Immature natural killer cell (primary cell): ENCODE results near the gene SLC25A45. TPM values are rescaled to one million over a fixed set of nuclear protein-coding genes. Genes with fewer than 3 reads are reported as not detected.

ENCODE experiments used
- DNase-seq, 3 donors: peaks; one replicate each; pipeline ENCODE4 v3.0.0; 2022; ENCODE audit warnings: mixed read lengths in 1 of 3
- H3K27ac Mint-ChIP-seq, 6 donors: one replicate each; pipeline ENCODE4 v1.8.0; 2020; ENCODE audit warnings: mixed read lengths in 6 of 6, mild to moderate bottlenecking in 5 of 6, inconsistent platforms in 4 of 6, moderate library complexity in 3 of 6
- H3K27me3 Mint-ChIP-seq, 3 donors: one replicate each; pipeline ENCODE4 v1.8.0; 2020 to 2021; ENCODE audit warnings: low read depth in 3 of 3, mild to moderate bottlenecking in 3 of 3, mixed read lengths in 3 of 3, moderate library complexity in 3 of 3, inconsistent platforms in 1 of 3
- H3K36me3 Mint-ChIP-seq, 3 donors: one replicate each; pipeline ENCODE4 v1.8.0; 2020; ENCODE audit warnings: mixed read lengths in 3 of 3, inconsistent platforms in 2 of 3, mild to moderate bottlenecking in 2 of 3
- H3K4me1 Mint-ChIP-seq, 2 donors: one replicate each; pipeline ENCODE4 v1.8.0; 2020; ENCODE audit warnings: inconsistent platforms in 2 of 2, mild to moderate bottlenecking in 2 of 2, mixed read lengths in 2 of 2, moderate library complexity in 1 of 2
- H3K4me3 Mint-ChIP-seq, 5 donors: one replicate each; pipeline ENCODE4 v1.8.0; 2020; ENCODE audit warnings: mild to moderate bottlenecking in 5 of 5, mixed read lengths in 5 of 5, inconsistent platforms in 3 of 5, moderate library complexity in 3 of 5
- H3K9me3 Mint-ChIP-seq, 6 donors: one replicate each; pipeline ENCODE4 v1.8.0; 2020; ENCODE audit warnings: mild to moderate bottlenecking in 6 of 6, mixed read lengths in 6 of 6, inconsistent platforms in 4 of 6, moderate library complexity in 3 of 6
- polyA plus RNA-seq, 3 donors: library from polyadenylated mRNA; unstranded; fragments of 300-500 nt; fragmentation: Illumina TruSeq; gene quantifications; one replicate each; pipeline ENCODE4 v1.2.3, GENCODE V29; 2021

Gene SLC25A45
- polyA plus RNA-seq, 3 donors from 2014 or later = 4.5 to 16.0 (median 10.3) TPM

DNA sequence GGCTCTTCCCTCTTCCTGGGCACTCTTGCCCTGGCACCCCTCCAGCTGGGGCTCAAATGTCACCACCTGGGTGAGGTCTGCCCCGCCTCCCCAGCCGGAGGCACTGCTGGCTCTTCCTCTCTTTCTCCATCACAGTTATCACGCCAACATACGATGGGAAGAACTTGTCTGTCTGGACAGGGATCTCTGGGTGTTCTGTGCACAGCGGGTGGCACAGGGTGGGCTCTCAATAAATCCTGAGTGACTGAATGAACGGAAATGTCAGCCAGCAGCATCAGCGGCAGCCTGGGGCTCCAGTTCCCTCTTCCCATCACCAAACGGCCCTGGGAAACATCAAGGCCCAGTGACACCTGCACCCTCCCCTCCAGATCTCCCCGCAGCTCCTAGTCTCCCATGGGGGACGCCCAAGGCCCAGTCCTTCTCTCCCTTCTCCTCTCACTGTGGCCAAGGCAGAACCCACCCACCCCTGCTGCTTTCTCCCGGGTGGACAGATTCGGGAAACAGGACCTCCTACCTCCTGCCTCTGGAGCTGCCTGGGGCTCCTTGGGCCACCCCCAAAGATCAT lies 440 bp upstream of the SLC25A45 start:
- Mint-ChIP-seq H3K27ac (peak overlapping the region; percentile 99 to 100 (median 100)), H3K9me3 (no peaks in the 10 kb centered on the region), H3K4me1 (peaks cover 52 to 60% of the 10 kb centered on the region in 2 donors), H3K36me3 (no peaks in the 10 kb centered on the region), H3K4me3 (peak overlapping the region; percentile 86 to 93 (median 92)), H3K27me3 (peaks cover 3 to 31% (median 4%) of the 10 kb centered on the region in 3 donors)
- DNase-seq = no peak

DNA sequence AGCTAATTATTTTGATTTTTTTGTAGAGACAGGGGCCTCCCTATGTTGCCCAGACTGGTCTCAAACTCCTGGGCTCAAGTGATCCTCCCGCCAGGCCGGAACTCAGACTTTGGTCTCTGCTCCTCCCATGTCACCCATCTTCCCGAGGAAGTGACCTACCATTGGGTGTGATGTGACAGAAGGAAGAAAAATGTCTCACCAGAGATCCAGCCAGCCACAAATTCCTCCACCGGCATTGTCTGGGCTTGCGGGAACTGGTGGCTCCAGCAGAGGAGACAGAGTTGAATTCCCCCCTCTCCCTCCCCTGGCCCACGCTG lies 772 bp downstream of the SLC25A45 start:
- no peak for DNase-seq
- H3K27ac Mint-ChIP-seq = peak overlapping the region; percentile 99 to 100 (median 100)
- no peaks in the 10 kb centered on the region for H3K9me3 Mint-ChIP-seq
- peak overlapping the region; percentile 86 to 93 (median 92) for H3K4me3 Mint-ChIP-seq
- no peaks in the 10 kb centered on the region for H3K36me3 Mint-ChIP-seq
- peaks cover 4 to 27% (median 5%) of the 10 kb centered on the region in 3 donors for H3K27me3 Mint-ChIP-seq
- H3K4me1 Mint-ChIP-seq = peaks cover 44 to 53% of the 10 kb centered on the region in 2 donors

DNA sequence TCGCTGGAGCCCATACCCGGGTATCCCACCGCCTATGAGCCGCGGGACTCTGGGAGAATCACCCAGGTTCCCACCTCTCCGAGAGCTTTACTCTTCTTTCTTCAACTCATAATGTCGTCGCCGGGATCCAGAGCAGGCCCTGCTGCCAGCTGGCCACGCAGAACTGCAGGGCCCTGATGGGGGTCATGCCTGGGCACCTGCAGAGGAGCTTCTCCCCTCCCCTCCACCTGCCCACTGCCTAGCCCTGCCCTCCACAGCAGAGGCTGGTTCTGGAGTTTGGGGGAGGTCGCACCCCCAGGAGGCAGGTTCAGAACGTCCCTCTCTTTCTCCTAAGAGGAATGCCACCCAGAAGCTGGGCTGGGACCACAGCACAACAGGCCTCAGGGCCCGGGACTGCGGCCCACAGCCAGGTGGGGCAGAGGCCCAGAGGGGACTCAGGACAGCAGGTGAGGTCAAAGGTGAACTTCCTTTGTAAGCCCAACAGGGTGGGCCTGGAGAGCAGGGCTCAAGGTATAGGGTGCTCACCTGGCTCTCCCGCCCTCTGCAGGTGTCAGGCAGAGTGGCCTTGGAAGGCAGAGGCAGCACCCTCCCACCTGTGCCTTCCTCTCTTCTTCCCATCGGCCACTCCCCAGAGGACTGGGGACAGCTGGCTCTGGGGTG lies 1.9 kb downstream of the SLC25A45 start:
- no peaks in the 10 kb centered on the region for H3K36me3 Mint-ChIP-seq

GRCh38 chr11:65379698-65380459 lies 2.6 kb downstream of the SLC25A45 start:
- H3K27me3 Mint-ChIP-seq = peaks cover 0 to 15% (median 1%) of the 10 kb centered on the region in 3 donors
- H3K4me1 Mint-ChIP-seq = peaks cover 36 to 39% of the 10 kb centered on the region in 2 donors
- peak overlapping the region in 5 of 6 donors; percentile 39 to 82 (median 70) for H3K27ac Mint-ChIP-seq
- H3K4me3 Mint-ChIP-seq = peak overlapping the region in 3 of 5 donors; percentile 5 to 27 (median 21)
- DNase-seq = no peak
- no peaks in the 10 kb centered on the region for H3K36me3 Mint-ChIP-seq
- no peaks in the 10 kb centered on the region for H3K9me3 Mint-ChIP-seq

More for the DNA sequence above, 1.9 kb downstream of the SLC25A45 start:
- peak overlapping the region in 5 of 6 donors; percentile 39 to 100 (median 75) for H3K27ac Mint-ChIP-seq
- no peaks in the 10 kb centered on the region for H3K9me3 Mint-ChIP-seq
- peak overlapping the region in 2 of 5 donors; percentile 5 to 92 for H3K4me3 Mint-ChIP-seq
- peaks cover 43 to 46% of the 10 kb centered on the region in 2 donors for H3K4me1 Mint-ChIP-seq
- no peak for DNase-seq
- H3K27me3 Mint-ChIP-seq = peaks cover 1 to 19% (median 2%) of the 10 kb centered on the region in 3 donors

GRCh38 chr11:65378928-65379638 lies 3.4 kb downstream of the SLC25A45 start:
- no peak for DNase-seq
- H3K36me3 Mint-ChIP-seq = no peaks in the 10 kb centered on the region
- peaks cover 0 to 14% (median 1%) of the 10 kb centered on the region in 3 donors for H3K27me3 Mint-ChIP-seq
- no peak overlapping the region for H3K4me3 Mint-ChIP-seq
- no peaks in the 10 kb centered on the region for H3K9me3 Mint-ChIP-seq
- peak overlapping the region in 1 of 6 donors; percentile 8 for H3K27ac Mint-ChIP-seq
- peaks cover 28 to 31% of the 10 kb centered on the region in 2 donors for H3K4me1 Mint-ChIP-seq

DNA sequence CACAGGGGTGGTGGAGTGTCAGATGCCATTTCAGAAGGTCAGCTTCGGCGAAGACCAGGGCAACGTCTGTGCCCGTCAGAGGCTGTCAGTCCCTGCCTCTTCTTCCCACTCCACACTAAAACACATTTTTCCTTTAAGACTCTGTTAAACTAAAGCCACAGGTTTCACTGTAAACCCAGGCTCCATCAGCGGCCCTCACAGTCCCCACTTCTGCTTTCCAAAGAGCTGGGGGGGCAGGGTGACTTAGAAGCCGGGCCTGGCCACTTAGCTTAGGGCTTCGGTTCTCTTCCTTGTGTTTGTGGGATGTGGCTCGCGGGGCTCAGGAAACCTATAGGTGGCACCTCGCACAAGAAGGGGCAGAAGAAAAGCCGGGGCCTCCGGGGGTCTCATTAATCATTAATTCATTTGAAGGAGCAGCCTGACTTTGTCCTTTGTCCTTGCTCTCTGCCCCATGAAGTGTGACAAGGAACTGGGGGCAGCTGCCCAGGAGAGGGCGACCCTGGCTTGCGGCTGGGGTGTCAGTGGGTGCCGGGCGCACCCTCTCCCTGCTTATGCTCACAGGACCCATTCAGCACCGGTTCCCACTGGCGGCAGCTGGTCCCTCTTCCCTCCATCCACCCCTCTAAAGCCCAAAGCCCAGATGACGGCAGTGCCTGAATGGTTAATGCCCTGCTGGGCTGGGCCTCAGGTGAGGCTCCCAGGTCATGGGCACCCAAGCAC lies 4.1 kb downstream of the SLC25A45 start:
- DNase-seq = no peak

GRCh38 chr11:65377777-65378176 lies 4.7 kb downstream of the SLC25A45 start:
- no peaks in the 10 kb centered on the region for H3K36me3 Mint-ChIP-seq
- peaks cover 15 to 19% of the 10 kb centered on the region in 2 donors for H3K4me1 Mint-ChIP-seq
- H3K9me3 Mint-ChIP-seq = no peaks in the 10 kb centered on the region
- peaks cover 0 to 8% (median 3%) of the 10 kb centered on the region in 3 donors for H3K27me3 Mint-ChIP-seq
- H3K4me3 Mint-ChIP-seq = no peak overlapping the region
- H3K27ac Mint-ChIP-seq = peak overlapping the region in 2 of 6 donors; percentile 13 to 35
- no peak for DNase-seq

More for the DNA sequence above, 4.1 kb downstream of the SLC25A45 start:
- H3K4me1 Mint-ChIP-seq = peaks cover 21 to 25% of the 10 kb centered on the region in 2 donors
- peaks cover 0 to 11% (median 1%) of the 10 kb centered on the region in 3 donors for H3K27me3 Mint-ChIP-seq
- H3K9me3 Mint-ChIP-seq = no peaks in the 10 kb centered on the region
- H3K27ac Mint-ChIP-seq = peak overlapping the region in 1 of 6 donors; percentile 8
- no peak overlapping the region for H3K4me3 Mint-ChIP-seq
- no peaks in the 10 kb centered on the region for H3K36me3 Mint-ChIP-seq

- H3K36me3 Mint-ChIP-seq = no peaks in the 10 kb centered on the region
- peaks cover 0 to 3% (median under 1%) of the 10 kb centered on the region in 3 donors for H3K27me3 Mint-ChIP-seq
- DNase-seq = no peak
- no peaks in the 10 kb centered on the region for H3K9me3 Mint-ChIP-seq
- no peak overlapping the region for H3K27ac Mint-ChIP-seq
- peaks cover 7 to 11% of the 10 kb centered on the region in 2 donors for H3K4me1 Mint-ChIP-seq
- H3K4me3 Mint-ChIP-seq = no peak overlapping the region
Observed at GRCh38 chr11:65377036-65377435, 5.4 kb downstream of the SLC25A45 start.

GRCh38 chr11:65376138-65376713 lies 6.2 kb downstream of the SLC25A45 start:
- Mint-ChIP-seq H3K27ac (no peak overlapping the region), H3K4me3 (no peak overlapping the region), H3K27me3 (peaks cover 0 to 3% (median 0%) of the 10 kb centered on the region in 3 donors), H3K36me3 (no peaks in the 10 kb centered on the region), H3K9me3 (no peaks in the 10 kb centered on the region), H3K4me1 (peaks cover 0 to 4% of the 10 kb centered on the region in 2 donors)
- no peak for DNase-seq

DNA sequence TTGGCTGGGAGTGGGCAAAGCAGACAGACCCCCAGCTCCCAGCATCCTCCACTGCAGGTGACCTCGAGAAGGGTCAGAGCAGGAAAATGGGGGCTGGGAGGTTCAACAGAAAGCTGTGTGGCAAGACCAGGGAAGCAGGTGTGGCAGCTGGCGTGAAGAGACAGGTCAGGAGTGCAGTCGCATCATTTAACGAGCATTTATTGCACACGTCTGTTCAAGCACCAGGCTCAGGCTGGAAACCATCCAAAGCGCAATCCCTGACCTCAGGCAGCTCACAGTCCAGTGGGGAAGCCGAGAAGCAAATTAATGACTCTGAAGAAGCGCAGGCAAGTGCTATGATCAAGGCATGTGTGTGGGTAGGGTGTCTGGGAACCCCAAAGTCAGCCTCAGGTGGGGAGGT lies 7.4 kb downstream of the SLC25A45 start:
- DNase-seq = no peak
- H3K27ac Mint-ChIP-seq = peak overlapping the region in 1 of 6 donors; percentile 40
- no peaks in the 10 kb centered on the region for H3K36me3 Mint-ChIP-seq

DNA sequence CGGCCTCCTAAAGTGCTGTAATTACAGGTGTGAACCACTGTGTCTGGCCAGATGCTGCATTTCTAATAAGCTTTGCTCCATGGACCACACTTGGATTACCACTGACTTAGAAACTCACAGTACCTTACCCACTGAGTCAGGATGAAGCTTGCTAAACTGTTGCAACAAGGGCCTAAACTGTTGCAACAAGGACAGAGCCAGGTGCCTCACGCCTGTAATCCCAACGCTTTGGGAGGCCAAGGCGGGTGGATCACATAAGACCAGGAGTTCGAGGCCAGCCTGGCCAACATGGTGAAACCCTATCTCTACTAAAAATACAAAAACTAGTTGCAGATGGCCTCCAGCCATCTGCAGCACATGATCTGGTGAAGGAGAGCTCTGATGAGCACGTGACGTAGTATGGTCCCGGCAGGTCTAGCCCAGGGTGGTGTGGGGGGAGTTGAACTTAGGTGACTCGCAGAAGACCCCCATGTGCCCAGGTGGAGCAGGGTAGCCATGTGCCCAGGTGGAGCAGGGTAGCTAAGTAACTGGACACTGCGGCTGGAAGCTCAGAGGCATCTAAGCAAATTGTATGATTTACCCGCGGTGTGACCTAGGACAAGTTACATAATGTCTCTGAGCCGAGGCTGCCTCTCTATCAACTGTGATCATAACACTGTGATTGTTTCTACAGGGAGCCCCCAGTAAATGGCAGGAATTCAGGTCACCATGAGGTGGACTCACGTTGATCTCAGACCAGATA lies 8.4 kb downstream of the SLC25A45 start:
- H3K4me1 Mint-ChIP-seq = no peaks in the 10 kb centered on the region
- no peak for DNase-seq
- H3K36me3 Mint-ChIP-seq = no peaks in the 10 kb centered on the region
- H3K27me3 Mint-ChIP-seq = peaks cover 0 to 5% (median 2%) of the 10 kb centered on the region in 3 donors
- peak overlapping the region in 1 of 6 donors; percentile 40 for H3K27ac Mint-ChIP-seq
- no peaks in the 10 kb centered on the region for H3K9me3 Mint-ChIP-seq
- no peak overlapping the region for H3K4me3 Mint-ChIP-seq

More for the DNA sequence above, 7.4 kb downstream of the SLC25A45 start:
- no peaks in the 10 kb centered on the region for H3K9me3 Mint-ChIP-seq
- H3K27me3 Mint-ChIP-seq = peaks cover 0 to 4% (median 2%) of the 10 kb centered on the region in 3 donors
- no peak overlapping the region for H3K4me3 Mint-ChIP-seq
- peaks cover 0 to under 1% of the 10 kb centered on the region in 2 donors for H3K4me1 Mint-ChIP-seq

- Mint-ChIP-seq H3K9me3 (no peaks in the 10 kb centered on the region), H3K27ac (peak overlapping the region in 1 of 6 donors; percentile 53), H3K4me1 (no peaks in the 10 kb centered on the region), H3K27me3 (peaks cover 0 to 5% (median 5%) of the 10 kb centered on the region in 3 donors), H3K4me3 (no peak overlapping the region), H3K36me3 (no peaks in the 10 kb centered on the region)
- DNase-seq = no peak
Observed at GRCh38 chr11:65370659-65371049, 11.8 kb downstream of the SLC25A45 start.
